ENCODE data around the gene SLC25A15.

The SLC25A15 gene

GRCh38 chr13:40812102-40812501, 22.7 kb downstream of the SLC25A15 start:
- no peaks in the 10 kb centered on the region for H3K27me3 ChIP-seq (ENCODE audit: low read length)
- H3K4me3 ChIP-seq (ENCODE audit: insufficient read depth, low read length, poor library complexity, severe bottlenecking): no peak overlapping the region
- TF ChIP-seq, protein P1, sequence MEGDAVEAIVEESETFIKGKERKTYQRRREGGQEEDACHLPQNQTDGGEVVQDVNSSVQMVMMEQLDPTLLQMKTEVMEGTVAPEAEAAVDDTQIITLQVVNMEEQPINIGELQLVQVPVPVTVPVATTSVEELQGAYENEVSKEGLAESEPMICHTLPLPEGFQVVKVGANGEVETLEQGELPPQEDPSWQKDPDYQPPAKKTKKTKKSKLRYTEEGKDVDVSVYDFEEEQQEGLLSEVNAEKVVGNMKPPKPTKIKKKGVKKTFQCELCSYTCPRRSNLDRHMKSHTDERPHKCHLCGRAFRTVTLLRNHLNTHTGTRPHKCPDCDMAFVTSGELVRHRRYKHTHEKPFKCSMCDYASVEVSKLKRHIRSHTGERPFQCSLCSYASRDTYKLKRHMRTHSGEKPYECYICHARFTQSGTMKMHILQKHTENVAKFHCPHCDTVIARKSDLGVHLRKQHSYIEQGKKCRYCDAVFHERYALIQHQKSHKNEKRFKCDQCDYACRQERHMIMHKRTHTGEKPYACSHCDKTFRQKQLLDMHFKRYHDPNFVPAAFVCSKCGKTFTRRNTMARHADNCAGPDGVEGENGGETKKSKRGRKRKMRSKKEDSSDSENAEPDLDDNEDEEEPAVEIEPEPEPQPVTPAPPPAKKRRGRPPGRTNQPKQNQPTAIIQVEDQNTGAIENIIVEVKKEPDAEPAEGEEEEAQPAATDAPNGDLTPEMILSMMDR (IDR thresholded peaks at IDR 0.05; ENCODE audit: insufficient read depth, low read length, poor library complexity, severe bottlenecking): no peak
- TF ChIP-seq EZH2phosphoT487 (conservative IDR thresholded peaks at IDR 0.05; ENCODE audit: low read length): no peak
- H2AFZ ChIP-seq (ENCODE audit: low read depth, low read length, severe bottlenecking): no peak overlapping the region
- no peaks in the 10 kb centered on the region for H3K79me2 ChIP-seq (ENCODE audit: insufficient read depth, low read length)
- H3F3A ChIP-seq (ENCODE audit: insufficient read depth): 0 out of 2 replicates have a peak, but pooled peaks cover 4% of the 10 kb centered on the region
- H3K9me2 ChIP-seq (replicated peaks; ENCODE audit: insufficient read depth, low read length): no peaks in the 10 kb centered on the region
- H3K27ac ChIP-seq (ENCODE audit: low read depth, low read length): peak overlapping the region; percentile 5; the same call in 1 of the 2 replicates
- no peaks in the 10 kb centered on the region for H3K9me3 ChIP-seq (ENCODE audit: insufficient read depth, low read length)
- H4K20me1 ChIP-seq (ENCODE audit: low read depth, low read length): no peaks in the 10 kb centered on the region
- no peaks in the 10 kb centered on the region for H3K36me3 ChIP-seq (ENCODE audit: low read length)
- no peak overlapping the region for H3K9ac ChIP-seq (ENCODE audit: low read length)
- no peak overlapping the region for H3K4me2 ChIP-seq (ENCODE audit: low read depth, low read length, poor library complexity, severe bottlenecking)

DNA sequence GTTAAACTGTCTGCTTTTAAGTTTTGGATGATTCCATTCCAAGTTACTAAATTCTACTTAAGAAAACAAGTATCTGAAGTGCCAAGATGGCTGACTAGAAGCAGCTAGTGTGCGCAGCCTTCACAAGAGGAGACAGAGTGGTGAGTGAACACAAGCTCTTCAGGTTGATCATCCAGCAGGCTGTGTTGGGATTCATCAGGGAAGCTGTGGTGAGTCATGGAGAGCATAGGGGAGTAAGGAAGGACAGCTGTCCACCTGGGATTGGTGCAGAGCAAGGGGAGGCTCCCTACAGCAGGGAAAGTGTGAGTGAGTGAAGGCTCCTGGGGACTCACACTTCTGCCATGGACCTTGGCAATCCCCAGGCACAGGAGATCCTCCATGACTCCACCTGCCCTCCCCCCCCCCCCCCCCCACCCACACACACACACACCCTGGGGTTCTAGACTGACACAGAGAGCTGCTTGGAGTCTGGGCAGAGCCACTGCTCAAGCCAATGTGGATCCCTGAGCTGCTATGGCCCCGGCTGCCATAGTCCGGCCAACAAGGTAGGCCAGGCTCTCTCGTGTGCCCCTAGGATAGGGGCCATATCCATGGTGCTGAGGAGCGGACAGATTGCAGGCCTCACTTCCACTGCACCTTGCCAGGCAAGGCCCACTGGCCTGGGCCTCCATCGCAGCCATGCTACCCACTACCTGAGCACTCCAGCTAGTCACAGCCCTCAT, 23.5 kb downstream of the SLC25A15 start:
- Histone ChIP-seq H3K4me2 (ENCODE audit: low read depth, low read length, poor library complexity, severe bottlenecking) (no peak overlapping the region), H3K27me3 (ENCODE audit: low read length) (no peaks in the 10 kb centered on the region), H3K9me2 (replicated peaks; ENCODE audit: insufficient read depth, low read length) (no peaks in the 10 kb centered on the region), H3K36me3 (ENCODE audit: low read length) (no peaks in the 10 kb centered on the region), H3F3A (ENCODE audit: insufficient read depth) (0 out of 2 replicates have a peak, but pooled peaks cover 4% of the 10 kb centered on the region), H3K27ac (ENCODE audit: low read depth, low read length) (peak overlapping the region; percentile 5; the same call in 1 of the 2 replicates), H2AFZ (ENCODE audit: low read depth, low read length, severe bottlenecking) (no peak overlapping the region), H3K4me3 (ENCODE audit: insufficient read depth, low read length, poor library complexity, severe bottlenecking) (no peak overlapping the region), H3K9me3 (ENCODE audit: insufficient read depth, low read length) (no peaks in the 10 kb centered on the region), H3K9ac (ENCODE audit: low read length) (no peak overlapping the region), H4K20me1 (ENCODE audit: low read depth, low read length) (no peaks in the 10 kb centered on the region), H3K79me2 (ENCODE audit: insufficient read depth, low read length) (no peaks in the 10 kb centered on the region)
- no peak for TF ChIP-seq EZH2phosphoT487 (conservative IDR thresholded peaks at IDR 0.05; ENCODE audit: low read length)
- TF ChIP-seq, protein P1 (IDR thresholded peaks at IDR 0.05; ENCODE audit: insufficient read depth, low read length, poor library complexity, severe bottlenecking): no peak

- no peaks in the 10 kb centered on the region for H3K79me2 ChIP-seq (ENCODE audit: insufficient read depth, low read length)
- H4K20me1 ChIP-seq (ENCODE audit: low read depth, low read length): no peaks in the 10 kb centered on the region
- H3K9me2 ChIP-seq (replicated peaks; ENCODE audit: insufficient read depth, low read length): no peaks in the 10 kb centered on the region
- 0 out of 2 replicates have a peak, but pooled peaks cover 4% of the 10 kb centered on the region for H3F3A ChIP-seq (ENCODE audit: insufficient read depth)
- TF ChIP-seq, protein P1 (IDR thresholded peaks at IDR 0.05; ENCODE audit: insufficient read depth, low read length, poor library complexity, severe bottlenecking): peak; percentile 64
- TF ChIP-seq EZH2phosphoT487 (conservative IDR thresholded peaks at IDR 0.05; ENCODE audit: low read length): no peak
- H2AFZ ChIP-seq (ENCODE audit: low read depth, low read length, severe bottlenecking): no peak overlapping the region
- no peak overlapping the region for H3K9ac ChIP-seq (ENCODE audit: low read length)
- no peak overlapping the region for H3K27ac ChIP-seq (ENCODE audit: low read depth, low read length)
- H3K4me3 ChIP-seq (ENCODE audit: insufficient read depth, low read length, poor library complexity, severe bottlenecking): no peak overlapping the region
- no peaks in the 10 kb centered on the region for H3K36me3 ChIP-seq (ENCODE audit: low read length)
- no peak overlapping the region for H3K4me2 ChIP-seq (ENCODE audit: low read depth, low read length, poor library complexity, severe bottlenecking)
- H3K9me3 ChIP-seq (ENCODE audit: insufficient read depth, low read length): no peaks in the 10 kb centered on the region
- no peaks in the 10 kb centered on the region for H3K27me3 ChIP-seq (ENCODE audit: low read length)
These were observed 24.4 kb downstream of the SLC25A15 start for GRCh38 chr13:40813667-40814454.
